Measurements from ENCODE around the gene KCTD2. TPM values are rescaled to one million over a fixed set of nuclear protein-coding genes. Genes with fewer than 3 reads are reported as not detected.
A peak's percentile ranks its signal among the peaks of the same experiment; 100 is the strongest.

The KCTD2 gene
- total and polyA plus RNA-seq, 9 of the 15 experiments (the other 6 are each of a cell fraction or from before 2014, with no cell fraction given) = 1.7 to 32.9 (median 15.8) TPM

DNA sequence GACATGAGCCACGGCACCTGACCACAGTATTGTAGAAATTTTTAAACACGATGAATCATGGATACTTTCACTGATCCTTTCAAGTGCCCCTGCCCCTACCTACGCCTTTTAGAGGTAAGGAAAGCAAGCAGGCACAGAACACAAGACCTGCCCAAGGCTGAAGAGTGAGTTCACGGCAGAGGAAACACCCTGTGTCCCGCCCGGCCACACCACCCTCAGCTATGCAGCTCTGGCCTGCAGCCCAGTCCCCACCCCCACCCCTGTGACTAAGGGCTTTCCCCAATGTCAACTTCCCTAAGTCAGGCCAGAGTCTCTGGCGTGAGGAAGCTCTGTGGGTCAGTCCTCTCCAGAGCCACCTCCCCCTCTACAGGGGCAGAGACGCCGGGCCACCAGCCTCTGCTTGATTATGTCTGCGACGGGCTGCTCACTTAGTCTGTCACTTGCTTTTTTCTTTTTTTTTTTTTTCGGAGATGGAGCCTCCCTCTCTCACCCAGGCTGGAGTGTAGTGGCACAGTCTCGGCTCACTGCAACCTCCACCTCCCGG is 49.1 kb downstream of the KCTD2 start (continued):
- TF ChIP-seq ETS2 (tag; IDR thresholded peaks at IDR 0.05; ENCODE audit: borderline replicate concordance, poor library complexity, severe bottlenecking) = no peak
- TF ChIP-seq, protein P1, sequence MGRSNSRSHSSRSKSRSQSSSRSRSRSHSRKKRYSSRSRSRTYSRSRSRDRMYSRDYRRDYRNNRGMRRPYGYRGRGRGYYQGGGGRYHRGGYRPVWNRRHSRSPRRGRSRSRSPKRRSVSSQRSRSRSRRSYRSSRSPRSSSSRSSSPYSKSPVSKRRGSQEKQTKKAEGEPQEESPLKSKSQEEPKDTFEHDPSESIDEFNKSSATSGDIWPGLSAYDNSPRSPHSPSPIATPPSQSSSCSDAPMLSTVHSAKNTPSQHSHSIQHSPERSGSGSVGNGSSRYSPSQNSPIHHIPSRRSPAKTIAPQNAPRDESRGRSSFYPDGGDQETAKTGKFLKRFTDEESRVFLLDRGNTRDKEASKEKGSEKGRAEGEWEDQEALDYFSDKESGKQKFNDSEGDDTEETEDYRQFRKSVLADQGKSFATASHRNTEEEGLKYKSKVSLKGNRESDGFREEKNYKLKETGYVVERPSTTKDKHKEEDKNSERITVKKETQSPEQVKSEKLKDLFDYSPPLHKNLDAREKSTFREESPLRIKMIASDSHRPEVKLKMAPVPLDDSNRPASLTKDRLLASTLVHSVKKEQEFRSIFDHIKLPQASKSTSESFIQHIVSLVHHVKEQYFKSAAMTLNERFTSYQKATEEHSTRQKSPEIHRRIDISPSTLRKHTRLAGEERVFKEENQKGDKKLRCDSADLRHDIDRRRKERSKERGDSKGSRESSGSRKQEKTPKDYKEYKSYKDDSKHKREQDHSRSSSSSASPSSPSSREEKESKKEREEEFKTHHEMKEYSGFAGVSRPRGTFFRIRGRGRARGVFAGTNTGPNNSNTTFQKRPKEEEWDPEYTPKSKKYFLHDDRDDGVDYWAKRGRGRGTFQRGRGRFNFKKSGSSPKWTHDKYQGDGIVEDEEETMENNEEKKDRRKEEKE (IDR thresholded peaks at IDR 0.05; ENCODE audit: borderline replicate concordance in 1 of 2, control insufficient read depth in 1 of 2, low read depth in 2 of 2, low read length in 1 of 2) = 0 out of 4 replicates have a peak, but pooled peaks of 1 of the 2 experiments have one; percentile 67
- no peak for TF ChIP-seq FOXJ2 (tag; IDR thresholded peaks at IDR 0.05)
- TF ChIP-seq, protein P2, sequence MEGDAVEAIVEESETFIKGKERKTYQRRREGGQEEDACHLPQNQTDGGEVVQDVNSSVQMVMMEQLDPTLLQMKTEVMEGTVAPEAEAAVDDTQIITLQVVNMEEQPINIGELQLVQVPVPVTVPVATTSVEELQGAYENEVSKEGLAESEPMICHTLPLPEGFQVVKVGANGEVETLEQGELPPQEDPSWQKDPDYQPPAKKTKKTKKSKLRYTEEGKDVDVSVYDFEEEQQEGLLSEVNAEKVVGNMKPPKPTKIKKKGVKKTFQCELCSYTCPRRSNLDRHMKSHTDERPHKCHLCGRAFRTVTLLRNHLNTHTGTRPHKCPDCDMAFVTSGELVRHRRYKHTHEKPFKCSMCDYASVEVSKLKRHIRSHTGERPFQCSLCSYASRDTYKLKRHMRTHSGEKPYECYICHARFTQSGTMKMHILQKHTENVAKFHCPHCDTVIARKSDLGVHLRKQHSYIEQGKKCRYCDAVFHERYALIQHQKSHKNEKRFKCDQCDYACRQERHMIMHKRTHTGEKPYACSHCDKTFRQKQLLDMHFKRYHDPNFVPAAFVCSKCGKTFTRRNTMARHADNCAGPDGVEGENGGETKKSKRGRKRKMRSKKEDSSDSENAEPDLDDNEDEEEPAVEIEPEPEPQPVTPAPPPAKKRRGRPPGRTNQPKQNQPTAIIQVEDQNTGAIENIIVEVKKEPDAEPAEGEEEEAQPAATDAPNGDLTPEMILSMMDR (IDR thresholded peaks at IDR 0.05 in 2 of 3, conservative IDR thresholded peaks at IDR 0.05 in 1 of 3; ENCODE audit: insufficient read depth in 2 of 3, low read depth in 1 of 3, low read length in 3 of 3) = no peak
- no peak for TF ChIP-seq ETV5 (CRISPR knock-in tag; IDR thresholded peaks at IDR 0.05; ENCODE audit: low read depth)
- TF ChIP-seq HDAC6 (IDR thresholded peaks at IDR 0.05; ENCODE audit: low read depth, low read length) = no peak
- no peak for TF ChIP-seq MCM3 (IDR thresholded peaks at IDR 0.05)
- no peak for TF ChIP-seq TAF9B (IDR thresholded peaks at IDR 0.05; ENCODE audit: partially characterized antibody)
- TF ChIP-seq, protein P3, sequence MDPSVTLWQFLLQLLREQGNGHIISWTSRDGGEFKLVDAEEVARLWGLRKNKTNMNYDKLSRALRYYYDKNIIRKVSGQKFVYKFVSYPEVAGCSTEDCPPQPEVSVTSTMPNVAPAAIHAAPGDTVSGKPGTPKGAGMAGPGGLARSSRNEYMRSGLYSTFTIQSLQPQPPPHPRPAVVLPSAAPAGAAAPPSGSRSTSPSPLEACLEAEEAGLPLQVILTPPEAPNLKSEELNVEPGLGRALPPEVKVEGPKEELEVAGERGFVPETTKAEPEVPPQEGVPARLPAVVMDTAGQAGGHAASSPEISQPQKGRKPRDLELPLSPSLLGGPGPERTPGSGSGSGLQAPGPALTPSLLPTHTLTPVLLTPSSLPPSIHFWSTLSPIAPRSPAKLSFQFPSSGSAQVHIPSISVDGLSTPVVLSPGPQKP (CRISPR knock-in tag; IDR thresholded peaks at IDR 0.05) = no peak
- TF ChIP-seq, protein P4, sequence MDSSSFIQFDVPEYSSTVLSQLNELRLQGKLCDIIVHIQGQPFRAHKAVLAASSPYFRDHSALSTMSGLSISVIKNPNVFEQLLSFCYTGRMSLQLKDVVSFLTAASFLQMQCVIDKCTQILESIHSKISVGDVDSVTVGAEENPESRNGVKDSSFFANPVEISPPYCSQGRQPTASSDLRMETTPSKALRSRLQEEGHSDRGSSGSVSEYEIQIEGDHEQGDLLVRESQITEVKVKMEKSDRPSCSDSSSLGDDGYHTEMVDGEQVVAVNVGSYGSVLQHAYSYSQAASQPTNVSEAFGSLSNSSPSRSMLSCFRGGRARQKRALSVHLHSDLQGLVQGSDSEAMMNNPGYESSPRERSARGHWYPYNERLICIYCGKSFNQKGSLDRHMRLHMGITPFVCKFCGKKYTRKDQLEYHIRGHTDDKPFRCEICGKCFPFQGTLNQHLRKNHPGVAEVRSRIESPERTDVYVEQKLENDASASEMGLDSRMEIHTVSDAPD (CRISPR knock-in tag; IDR thresholded peaks at IDR 0.05) = no peak
- TF ChIP-seq, protein P5, sequence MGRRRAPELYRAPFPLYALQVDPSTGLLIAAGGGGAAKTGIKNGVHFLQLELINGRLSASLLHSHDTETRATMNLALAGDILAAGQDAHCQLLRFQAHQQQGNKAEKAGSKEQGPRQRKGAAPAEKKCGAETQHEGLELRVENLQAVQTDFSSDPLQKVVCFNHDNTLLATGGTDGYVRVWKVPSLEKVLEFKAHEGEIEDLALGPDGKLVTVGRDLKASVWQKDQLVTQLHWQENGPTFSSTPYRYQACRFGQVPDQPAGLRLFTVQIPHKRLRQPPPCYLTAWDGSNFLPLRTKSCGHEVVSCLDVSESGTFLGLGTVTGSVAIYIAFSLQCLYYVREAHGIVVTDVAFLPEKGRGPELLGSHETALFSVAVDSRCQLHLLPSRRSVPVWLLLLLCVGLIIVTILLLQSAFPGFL (CRISPR knock-in tag; IDR thresholded peaks at IDR 0.05) = no peak
- TF ChIP-seq, protein P6, sequence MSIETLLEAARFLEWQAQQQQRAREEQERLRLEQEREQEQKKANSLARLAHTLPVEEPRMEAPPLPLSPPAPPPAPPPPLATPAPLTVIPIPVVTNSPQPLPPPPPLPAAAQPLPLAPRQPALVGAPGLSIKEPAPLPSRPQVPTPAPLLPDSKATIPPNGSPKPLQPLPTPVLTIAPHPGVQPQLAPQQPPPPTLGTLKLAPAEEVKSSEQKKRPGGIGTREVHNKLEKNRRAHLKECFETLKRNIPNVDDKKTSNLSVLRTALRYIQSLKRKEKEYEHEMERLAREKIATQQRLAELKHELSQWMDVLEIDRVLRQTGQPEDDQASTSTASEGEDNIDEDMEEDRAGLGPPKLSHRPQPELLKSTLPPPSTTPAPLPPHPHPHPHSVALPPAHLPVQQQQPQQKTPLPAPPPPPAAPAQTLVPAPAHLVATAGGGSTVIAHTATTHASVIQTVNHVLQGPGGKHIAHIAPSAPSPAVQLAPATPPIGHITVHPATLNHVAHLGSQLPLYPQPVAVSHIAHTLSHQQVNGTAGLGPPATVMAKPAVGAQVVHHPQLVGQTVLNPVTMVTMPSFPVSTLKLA (conservative IDR thresholded peaks at IDR 0.05) = peak in 1 of 2 experiments; percentile 68; a peak in 3 of 4 replicates
- TF ChIP-seq U2AF1 (optimal IDR thresholded peaks at IDR 0.05; ENCODE audit: low read depth, low read length) = no peak
- TF ChIP-seq ZFP1 (CRISPR knock-in tag; IDR thresholded peaks at IDR 0.05) = no peak
- TF ChIP-seq ZNF143 (CRISPR knock-in tag; IDR thresholded peaks at IDR 0.05) = no peak
